HG02970 (cell line): Measurements from ENCODE around the gene SULT1A2.
"Not testable (repeated sequence)": the region's sequence is repeated elsewhere in the genome, so short reads cannot be mapped to it uniquely, and the experiment has no call there.

Source experiments
- ATAC-seq: cut with Tn5 transposase; IDR thresholded peaks from one replicate; pipeline ENCODE4 v1.9.1; 2021; ENCODE audit warnings: mild to moderate bottlenecking, moderate library complexity, moderate number of reproducible peaks; ENCODE audit not compliant: unreplicated experiment, low FRiP score

The SULT1A2 gene

DNA sequence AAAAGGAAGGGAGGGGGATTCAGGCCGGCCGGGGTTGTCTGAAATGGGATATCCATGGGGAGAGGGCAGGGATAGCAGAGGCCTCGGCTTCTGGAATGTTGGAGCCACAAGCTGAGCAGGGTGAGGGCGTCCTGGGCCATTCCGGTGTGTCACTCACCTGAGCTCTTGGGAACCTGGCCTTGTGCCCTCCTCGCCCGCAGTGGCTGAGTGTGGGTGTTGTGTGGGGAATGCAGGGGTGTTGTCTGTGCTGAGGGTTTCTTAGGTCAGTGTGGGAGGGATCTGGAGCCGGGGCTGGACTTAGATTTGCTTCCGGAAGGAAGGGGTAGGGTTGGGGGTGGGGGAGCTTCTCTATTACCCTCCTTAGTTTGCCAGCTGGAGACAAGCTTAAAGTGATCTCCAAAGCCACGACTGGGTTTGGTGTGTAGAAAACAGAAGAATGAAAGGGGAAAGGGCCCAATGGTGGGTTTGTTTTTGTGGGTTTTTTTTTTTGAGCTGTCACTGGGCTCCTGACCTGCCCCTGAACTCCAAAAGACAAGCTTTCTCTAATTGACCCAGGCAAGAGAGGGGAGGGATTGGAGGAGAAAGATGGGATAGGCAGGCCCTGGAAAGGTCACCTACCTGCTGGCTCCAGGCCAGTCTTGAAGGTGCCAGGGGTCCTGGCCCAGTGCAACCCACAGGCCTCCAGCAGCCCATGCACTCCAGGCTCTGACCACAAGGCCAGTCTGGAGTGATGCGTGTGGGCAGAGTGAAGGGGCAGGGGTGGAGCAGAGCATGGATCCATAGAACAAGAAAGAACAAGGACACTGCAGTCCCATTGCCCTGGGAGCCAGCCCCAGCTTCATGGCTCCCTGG lies at the start of gene SULT1A2:
Gene SULT1A2 (minus strand): TSS at position 211 of the 852 bp plus-strand sequence. CDS start 1,120 bp downstream, outside the sequence.
- no peak for ATAC-seq

DNA sequence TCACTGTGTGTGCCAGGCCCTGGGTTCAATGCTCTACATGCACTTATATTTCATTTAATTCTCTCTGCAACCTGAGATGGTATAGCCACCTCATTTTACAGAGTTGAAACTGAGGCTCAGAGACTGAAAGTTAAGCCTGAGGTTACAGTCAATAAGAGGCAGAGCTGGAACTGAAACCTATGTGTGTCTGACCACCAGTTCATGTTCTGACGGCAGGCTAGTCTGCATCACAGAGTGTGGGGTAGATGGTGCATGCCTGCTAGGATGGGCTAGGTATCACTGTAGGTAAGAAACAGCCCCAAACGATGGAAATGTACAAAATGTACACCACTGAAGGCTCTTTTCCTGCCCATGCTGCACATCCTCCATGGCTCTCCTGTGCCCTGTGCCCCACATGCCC lies 43.1 kb upstream of the SULT1A2 start:
- ATAC-seq: not testable (repeated sequence)

DNA sequence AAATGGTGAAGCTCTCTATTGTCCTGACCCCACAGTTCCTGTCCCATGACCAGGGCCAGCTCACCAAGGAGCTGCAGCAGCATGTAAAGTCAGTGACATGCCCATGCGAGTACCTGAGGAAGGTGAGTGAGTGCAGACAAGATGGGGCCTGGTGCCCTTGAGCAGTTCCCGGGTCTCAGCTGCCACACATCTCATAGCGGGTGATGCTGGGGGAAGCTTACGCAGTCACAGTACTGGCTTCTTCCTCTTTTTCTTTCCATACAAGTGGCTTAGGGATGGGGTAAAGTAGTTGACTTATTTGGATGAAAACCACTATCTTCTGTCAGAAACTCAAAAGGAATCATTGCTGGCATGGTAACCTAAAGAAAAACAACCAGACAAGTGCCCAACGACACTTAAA lies 41.5 kb upstream of the SULT1A2 start:
- ATAC-seq: not testable (repeated sequence)

DNA sequence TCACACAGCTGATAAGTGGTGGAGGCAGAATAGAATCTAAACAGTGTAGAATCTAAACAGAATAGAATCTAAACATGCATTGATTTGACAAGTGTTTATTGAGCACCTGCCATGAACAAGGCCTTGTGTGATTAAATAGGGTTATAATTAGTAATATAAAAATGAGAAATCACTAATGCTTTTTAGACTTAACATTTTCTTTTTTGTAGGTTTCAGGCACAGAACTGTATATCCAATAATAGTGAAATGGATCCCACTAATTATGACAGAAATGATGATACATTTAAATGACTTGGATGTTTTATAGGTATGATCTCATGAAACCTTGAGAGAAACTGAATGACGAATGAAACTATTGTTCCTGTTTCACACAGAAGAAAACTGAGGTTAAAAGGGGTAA lies 40.9 kb upstream of the SULT1A2 start, which contains the start of gene NPIPB8:
Gene NPIPB8 (plus strand): TSS at position 301 of the 400 bp plus-strand sequence. CDS start 296 bp downstream, outside the sequence.
- not testable (repeated sequence) for ATAC-seq

DNA sequence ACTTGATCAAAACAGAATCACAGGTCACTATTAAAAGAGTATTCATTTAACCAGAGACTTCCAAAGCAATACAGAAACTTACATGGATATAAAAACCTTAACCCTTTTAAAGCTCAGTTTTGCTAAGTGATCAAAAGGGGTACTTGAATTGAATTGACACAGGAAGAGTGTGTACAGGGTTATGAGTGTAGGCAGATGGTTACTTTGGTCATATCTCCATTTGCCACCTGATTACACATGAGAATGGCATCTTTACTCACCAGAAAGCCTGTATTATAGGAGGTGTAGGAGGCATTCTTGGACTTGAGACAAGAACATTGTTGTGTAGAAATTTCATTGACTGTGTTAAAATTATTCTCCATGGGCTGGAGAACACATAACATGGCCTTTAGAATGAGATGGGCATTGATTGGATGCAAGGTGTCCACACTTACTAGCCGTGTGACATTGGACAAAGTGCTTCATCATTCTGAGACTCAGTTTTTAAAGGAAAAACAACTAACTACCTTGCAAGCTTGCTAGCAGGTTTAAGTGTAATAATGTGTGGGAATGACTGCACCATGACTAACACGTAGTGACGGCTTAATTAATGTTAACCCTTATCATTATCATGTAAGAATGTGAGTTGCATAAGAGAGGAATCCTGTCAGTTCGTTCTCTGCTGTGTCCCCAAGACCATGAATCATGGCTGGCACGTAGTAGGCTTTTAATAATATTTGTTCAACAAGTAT lies 39.4 kb upstream of the SULT1A2 start:
- ATAC-seq: not testable (repeated sequence)

GRCh38 chr16:28630905-28631304 lies 34.1 kb upstream of the SULT1A2 start:
- ATAC-seq: not testable (repeated sequence)

GRCh38 chr16:28623172-28623711 lies 26.4 kb upstream of the SULT1A2 start:
- ATAC-seq: no peak

GRCh38 chr16:28622532-28623171 lies 25.8 kb upstream of the SULT1A2 start:
- not testable (repeated sequence) for ATAC-seq

- no peak for ATAC-seq
These were observed 24.8 kb upstream of the SULT1A2 start for GRCh38 chr16:28621481-28622155.

- not testable (repeated sequence) for ATAC-seq
These were observed 23.5 kb upstream of the SULT1A2 start for GRCh38 chr16:28620316-28620715.

DNA sequence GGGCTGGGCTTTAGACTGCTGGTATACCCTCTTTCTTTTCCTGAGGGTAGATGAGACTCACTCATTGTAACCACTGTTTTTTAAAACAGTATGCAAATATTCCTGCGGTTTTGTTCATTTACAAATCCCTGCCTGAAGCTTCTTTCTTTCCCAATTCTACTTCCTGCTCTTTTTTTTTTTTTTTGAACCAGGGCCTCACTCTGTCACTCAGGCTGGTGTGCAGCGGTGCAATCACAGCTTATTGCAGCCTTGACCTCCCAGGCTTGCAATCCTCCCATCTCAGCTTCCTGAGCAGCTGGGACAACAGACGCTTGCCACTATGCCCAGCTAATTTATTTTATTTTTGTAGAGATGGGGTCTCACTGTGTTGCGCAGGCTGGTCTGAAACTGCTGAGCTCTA lies 21.0 kb upstream of the SULT1A2 start:
- no peak for ATAC-seq

- no peak for ATAC-seq
These were observed 19.8 kb upstream of the SULT1A2 start for GRCh38 chr16:28616636-28617035.

DNA sequence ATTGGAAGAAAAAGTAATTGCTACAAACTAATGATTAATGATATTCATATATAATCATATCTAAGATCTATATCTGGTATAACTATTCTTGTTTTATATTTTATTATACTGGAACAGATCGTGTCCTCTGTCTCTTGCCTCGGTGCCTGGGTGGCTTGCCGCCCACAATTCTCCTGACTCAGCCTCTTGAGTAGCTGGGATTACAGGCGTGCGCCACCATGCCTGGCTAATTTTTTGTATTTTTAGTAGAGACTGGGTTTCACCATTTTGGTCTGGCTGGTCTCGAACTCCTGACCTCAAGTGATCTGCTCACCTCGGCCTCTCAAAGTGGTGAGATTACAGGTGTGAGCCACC lies 19.4 kb upstream of the SULT1A2 start:
- not testable (repeated sequence) for ATAC-seq

DNA sequence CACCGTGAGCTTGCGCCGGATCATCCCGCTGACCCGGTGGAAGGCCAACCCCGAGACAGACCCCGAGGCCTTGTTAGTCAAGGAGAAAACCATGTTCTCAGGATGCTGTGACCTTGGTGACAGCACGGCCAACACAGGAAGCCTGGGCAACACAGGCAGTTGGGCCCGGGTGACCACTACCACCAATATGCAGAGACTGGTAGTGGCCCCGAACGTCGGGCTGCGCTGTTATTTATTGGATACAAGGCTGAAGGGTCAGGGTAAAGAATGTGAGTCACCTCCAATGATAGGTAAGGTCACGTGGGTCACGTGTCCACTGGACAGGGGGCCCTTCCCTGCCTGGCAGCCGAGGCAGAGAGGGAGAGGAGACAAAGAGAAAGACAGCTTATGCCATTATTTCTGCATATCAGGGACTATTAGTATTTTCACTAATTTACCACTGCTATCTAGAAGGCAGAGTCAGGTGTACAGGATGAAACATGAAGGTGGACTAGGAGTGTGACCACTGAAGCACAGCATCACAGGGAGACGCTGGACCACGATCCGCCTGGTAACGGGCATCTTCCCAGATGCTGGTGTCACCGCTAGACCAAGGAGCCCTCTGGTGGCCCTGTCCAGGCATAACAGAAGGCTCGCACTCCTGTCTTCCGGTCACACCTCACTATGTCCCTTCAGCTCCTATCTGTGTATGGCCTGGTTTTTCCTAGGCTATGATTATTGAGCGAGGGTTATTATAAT lies 18.8 kb upstream of the SULT1A2 start:
- ATAC-seq: not testable (repeated sequence)

- not testable (repeated sequence) for ATAC-seq
These were observed 17.7 kb upstream of the SULT1A2 start for GRCh38 chr16:28614561-28614960.

DNA sequence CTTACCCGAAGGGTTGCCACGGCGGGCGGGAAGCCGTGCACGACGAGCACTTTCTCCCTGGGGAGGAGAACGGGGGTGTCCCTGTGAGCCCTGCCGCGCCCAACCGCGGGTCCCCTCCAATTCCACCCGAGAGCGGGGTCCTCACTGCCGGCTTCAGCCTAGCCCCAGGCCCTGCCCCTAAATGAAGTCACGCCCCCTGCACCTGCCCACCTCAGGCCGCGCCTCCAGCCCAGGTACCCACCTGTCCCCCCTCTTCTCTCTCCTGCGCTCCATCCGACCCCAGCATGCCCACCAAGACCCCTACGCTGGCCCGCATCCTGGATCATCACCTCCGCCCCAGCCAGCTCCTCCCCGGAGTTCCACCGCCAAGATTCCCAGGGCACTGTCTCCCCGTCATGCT lies 17.1 kb upstream of the SULT1A2 start:
- not testable (repeated sequence) for ATAC-seq

- not testable (repeated sequence) for ATAC-seq
These were observed 15.8 kb upstream of the SULT1A2 start for GRCh38 chr16:28612359-28613280.

- ATAC-seq: no peak
These were observed 13.8 kb upstream of the SULT1A2 start for GRCh38 chr16:28610595-28611191.
